IPS-NIHi7 (cell line): ENCODE results near the gene TBC1D20.
"Not testable (repeated sequence)": the region's sequence is repeated elsewhere in the genome, so short reads cannot be mapped to it uniquely, and the experiment has no call there.

ENCODE experiments used
- DNase-seq: peaks from one replicate; pipeline ENCODE4 v3.0.0; 2012; ENCODE audit warnings: mixed read lengths; ENCODE audit errors: extremely low spot score

The TBC1D20 gene

GRCh38 chr20:476561-477249, 14.4 kb upstream of the TBC1D20 start:
- not testable (repeated sequence) for DNase-seq

- DNase-seq = no peak
Observed at GRCh38 chr20:475463-476357, 13.4 kb upstream of the TBC1D20 start.

GRCh38 chr20:474581-474980, 12.2 kb upstream of the TBC1D20 start:
- no peak for DNase-seq

DNA sequence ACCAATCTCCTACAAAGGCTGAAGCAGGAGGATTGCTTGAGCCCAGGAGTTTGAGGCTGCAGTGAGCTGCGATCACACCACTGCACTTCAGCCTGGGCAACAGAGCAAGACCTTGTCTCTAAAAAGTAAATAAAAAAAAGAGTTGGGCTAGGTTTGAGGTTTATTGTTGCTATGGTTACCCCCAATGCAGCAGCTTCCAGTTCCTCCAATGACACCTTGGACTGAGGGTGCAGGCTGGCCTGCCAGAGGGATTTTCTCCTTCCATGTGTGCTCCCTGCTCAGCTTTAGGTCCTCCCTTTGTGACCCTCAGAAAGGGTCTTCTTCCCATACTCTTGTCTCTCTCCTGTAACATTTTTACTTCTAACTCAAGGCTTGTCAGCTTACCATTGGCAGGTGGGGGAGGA, 10.6 kb upstream of the TBC1D20 start:
- DNase-seq = no peak

GRCh38 chr20:472137-472846, 10.0 kb upstream of the TBC1D20 start:
- no peak for DNase-seq

DNA sequence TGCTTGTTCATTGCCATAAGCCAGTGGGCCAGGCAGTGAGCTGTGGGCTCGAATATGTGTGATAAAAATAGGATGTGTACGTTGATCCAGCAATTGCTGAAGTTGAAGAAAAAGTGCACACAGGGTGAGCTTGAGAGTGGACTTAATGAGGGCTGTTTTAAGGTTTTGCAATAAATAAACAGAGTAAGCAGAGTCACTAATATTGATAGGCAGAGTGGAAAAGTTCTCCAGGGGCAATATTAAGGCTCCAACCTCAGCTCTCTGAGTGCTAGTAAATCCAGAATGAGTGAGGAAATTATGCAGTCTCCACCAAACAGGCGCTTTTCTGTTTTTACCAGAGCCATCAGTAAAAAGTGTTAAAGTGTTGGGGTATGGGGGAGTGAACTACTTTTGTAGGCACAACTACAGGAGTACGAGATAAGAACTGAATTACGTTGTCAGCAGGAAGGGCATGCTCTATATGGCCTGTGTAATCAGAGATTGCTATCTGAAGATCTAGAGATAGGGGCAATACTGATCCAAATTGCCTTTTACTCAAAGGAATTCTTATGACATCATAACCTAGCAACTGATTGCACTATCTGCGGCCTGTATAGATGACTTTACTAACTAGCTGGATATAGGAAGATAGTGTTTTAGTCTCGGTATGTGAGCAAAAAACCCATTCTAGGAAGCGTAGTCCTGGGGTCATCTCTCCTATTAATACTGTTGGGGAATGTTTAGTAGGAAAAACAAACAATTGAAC, 7.6 kb upstream of the TBC1D20 start:
- no peak for DNase-seq

- no peak for DNase-seq
Observed at GRCh38 chr20:467755-468154, 5.4 kb upstream of the TBC1D20 start.

DNA sequence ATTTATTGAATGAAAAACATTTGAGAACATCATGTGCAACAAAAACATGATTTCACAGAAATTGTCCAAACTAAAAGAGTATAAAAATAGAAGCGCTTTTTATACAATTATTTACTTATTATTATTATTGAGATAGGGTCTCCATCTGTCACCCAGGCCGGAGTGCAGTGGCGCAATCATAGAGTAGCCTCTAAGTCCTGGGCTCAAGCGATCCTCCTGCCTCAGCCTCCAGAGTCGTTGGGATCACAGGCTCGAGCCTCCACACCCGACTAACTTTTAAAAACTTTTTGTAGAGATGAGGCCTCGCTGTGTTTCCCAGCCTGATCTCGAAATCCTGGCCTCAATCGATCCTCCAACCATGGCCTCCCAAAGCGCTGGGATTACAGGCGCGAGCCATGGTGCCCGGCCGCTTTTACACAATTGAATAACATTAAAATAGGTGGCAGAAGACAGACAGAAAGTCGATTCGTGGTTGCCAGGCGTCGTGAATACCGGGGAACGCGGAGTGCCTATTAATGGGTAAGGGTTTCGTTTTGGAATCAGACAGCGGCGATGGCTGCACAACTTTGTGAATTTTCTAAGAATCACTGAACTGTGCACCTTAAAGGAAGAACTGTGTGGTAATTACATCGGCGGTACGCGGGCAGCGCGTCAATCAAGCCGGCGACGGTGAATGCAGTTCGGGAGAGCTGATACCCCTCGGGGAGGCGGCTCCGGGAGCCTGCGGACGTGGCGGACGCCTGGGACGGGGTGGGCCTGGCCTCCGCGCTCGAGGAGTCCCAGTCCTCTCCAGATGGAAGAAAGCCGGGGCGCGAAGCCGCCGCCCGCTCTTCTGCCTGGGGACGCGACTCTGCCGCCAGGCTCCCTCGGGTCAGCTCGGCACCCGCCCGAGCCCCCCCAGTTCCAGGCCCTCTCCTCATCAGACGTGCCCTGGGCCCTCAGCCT, 807 bp downstream of the TBC1D20 start:
- peak; percentile 76 for DNase-seq

DNA sequence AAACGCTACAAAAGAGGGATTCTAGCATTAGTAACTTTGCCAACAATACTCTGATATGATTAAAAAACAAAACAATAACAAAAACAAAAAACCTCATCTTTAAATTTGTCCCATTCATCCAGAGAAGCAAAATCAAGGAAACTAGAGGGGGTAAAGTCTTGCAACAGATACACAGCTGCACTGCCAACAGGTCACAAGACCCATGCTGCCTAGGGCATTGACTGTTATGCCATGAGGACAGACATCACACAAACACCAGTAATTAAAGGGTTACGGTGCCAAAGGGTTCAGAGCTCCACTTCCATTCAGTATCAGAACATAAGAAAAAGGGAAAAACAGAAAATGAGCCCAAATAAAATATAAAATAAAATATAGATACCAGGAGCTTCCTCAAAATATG, 1.6 kb downstream of the TBC1D20 start:
- DNase-seq = no peak

DNA sequence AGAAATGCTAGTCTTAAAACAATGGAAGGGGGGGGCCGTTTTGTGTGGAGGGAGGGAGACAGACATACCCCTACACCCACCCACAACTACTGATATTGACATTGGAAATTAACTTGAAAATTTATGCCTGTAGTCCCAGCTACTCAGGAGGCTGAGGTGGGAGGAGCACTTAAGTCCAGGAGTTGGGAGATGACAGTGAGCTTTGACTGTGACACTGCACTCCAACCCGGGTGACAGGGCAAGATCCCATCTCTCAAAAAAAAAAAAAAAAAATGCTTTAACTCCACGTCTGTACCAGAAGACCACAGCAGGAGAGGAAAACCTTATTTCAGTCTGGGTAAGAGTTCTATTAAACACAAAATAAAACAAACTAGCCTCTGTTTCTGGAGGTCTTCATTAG, 2.2 kb downstream of the TBC1D20 start:
- DNase-seq = no peak

DNA sequence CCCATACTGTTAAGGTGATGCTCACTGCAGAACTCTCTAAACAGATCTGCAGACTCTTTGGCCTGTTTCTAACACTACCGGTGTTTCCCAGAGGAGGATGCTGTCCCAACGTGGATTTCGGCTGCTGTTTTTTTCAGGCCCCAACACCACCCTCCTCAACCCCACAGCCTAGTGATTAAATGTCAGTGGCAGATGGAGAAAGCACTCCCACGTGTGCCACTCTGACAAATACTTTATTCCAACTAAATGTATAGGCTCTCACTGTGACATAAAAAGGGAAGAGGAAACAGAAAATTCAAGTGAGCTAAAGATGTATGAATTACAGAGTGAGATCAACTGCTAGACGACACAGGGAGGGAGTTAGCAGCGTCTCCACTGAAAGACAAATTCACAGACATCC, 3.6 kb downstream of the TBC1D20 start:
- DNase-seq = no peak

DNA sequence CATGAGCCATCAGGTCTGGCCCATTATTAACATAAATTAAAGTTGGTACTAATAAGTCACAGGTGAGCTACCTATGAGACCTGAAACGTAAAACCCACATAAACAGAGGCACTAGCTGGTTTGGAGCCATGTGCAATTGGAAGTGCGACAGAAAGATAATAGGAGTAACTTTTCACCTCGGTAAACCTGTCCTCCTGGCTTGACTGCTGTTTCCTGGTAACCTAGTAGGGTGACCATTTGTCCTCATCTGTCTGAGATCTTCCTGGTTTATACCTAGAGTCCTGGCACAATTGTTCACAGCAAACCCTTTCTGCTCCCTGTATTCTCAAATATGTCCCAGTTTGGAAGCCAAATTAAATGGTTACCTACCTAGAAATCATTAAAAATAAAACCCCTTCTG, 7.4 kb downstream of the TBC1D20 start:
- no peak for DNase-seq

DNA sequence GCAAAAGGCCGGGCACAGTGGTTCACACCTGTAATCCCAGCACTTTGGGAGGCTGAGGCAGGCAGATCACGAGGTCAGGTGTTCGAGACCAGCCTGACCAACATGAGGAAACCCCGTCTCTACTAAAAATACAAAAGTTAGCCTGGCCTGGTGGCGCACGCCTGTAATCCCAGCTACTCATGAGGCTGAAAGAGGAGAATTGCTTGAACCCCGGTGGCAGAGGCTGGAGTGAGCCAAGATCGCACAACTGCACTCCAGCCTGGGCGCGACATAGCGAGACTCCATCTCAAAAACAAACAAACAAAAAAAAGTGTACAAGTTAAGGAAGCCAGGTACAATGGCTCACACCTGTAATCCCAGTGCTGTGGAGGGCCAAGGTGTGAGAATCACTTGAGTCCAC, 10.3 kb downstream of the TBC1D20 start:
- not testable (repeated sequence) for DNase-seq

DNA sequence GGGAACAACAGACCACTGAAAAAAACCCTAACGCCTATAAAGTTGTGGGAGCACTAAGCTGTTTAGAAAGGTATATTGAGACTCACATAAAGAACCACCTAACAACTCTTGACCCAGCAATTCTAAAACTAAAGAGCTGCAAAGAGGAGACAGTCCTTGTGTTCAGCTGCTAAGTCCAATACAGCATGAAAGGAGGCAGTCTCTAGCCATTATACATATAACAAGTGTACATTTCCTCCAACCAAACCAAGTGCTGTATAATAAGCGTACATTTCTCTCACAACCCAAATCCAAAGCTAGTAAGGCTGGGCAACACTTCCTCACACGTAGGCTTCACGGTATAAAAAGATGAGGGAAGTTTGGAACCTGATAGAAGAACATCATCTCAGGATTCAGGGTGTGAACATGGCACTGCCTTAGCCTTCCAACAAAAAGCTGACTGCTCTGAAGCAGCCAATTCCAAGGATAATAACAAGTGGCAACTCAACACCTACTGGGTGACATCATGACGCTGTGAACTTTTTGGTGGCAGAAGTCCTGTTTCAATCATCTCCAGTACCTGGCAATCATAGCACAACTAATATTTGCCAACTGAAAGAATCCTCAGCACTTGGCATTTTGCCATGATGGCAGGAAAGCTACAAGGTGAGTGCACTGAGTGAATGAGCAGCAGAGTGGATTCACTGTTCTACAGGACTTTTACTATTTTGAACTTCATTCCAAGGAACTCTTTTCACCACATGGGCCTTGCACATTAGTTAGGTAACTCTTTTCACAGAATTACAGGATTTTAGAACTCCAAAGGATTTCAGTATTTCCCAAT, 16.6 kb downstream of the TBC1D20 start:
- DNase-seq = no peak

DNA sequence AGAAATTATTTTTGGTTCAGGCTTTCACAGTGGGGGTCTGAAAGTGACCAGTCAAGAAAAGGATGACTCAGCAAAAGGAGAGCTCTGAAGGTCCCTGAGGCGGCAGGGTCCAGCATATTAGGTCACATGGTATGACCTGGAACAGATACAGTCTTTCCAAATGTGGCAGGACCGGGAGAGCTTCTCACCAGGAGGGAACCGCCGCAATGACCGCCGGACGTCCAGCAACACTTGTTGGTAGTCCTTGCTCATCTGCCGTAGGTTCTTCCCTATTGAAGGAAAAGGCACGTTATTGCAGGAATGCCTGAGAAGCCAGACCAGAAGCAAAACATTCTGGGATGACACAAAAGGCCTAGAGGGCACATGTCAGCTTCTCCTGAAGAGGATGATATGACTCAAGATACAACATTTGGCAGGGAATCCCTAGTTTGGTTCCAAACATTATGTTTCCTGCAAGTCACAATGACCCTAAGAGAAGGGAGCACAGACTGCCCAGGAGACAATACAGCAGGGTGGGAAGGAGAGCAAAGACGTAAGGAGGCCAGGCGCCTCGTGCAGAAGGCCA, 17.4 kb downstream of the TBC1D20 start:
- no peak for DNase-seq

GRCh38 chr20:444117-444516, 18.2 kb downstream of the TBC1D20 start:
- DNase-seq = no peak

- DNase-seq = no peak
Observed at GRCh38 chr20:443223-443775, 19.0 kb downstream of the TBC1D20 start.

- no peak for DNase-seq
Observed at GRCh38 chr20:440636-441035, 21.7 kb downstream of the TBC1D20 start.

DNA sequence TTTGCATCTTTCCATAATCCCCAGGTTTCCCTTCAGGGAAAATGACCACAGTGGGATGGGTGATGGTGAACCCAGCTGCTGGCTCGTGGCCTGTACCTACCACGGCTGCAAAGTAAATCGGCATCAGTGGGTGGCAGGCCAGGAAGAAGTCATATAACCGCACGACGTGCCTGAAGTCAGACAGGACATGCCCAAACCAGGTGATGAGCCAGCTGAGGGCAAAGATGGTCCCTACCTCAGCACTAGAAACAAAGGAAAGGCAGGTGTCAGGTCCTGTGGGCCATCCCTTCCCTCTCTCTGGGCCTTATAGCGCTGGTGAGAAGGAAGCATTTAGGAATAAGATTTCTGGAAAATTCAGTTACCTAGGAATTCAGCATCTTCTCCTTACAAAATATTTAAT, 22.2 kb downstream of the TBC1D20 start:
- no peak for DNase-seq
